ENCODE data around the gene TRMT112. TPM values are rescaled to one million over a fixed set of nuclear protein-coding genes. Genes with fewer than 3 reads are reported as not detected.

TRMT112 gene
- total RNA-seq, 1 donor from 2014 or later, result 587 TPM

- DNase-seq (ENCODE audit: low read depth), result no peak
- FAIRE-seq, result no peak
- H3K27me3 ChIP-seq (ENCODE audit: control insufficient read depth, insufficient read depth, low read length), result no peaks in the 10 kb centered on the region
- H3K36me3 ChIP-seq (ENCODE audit: control insufficient read depth, insufficient read depth, low read length), result peaks cover 19% of the 10 kb centered on the region
- TF ChIP-seq CTCF (IDR thresholded peaks at IDR 0.05; ENCODE audit: insufficient read depth, low read length, severe bottlenecking), result no peak
- H3K4me3 ChIP-seq (ENCODE audit: low read depth, low read length), result no peak overlapping the region
Observed at GRCh38 chr11:64357446-64357845, 40.1 kb upstream of the TRMT112 start.

- peak; percentile 57 for TF ChIP-seq CTCF (IDR thresholded peaks at IDR 0.05; ENCODE audit: insufficient read depth, low read length, severe bottlenecking)
- FAIRE-seq (peak; percentile 13), DNase-seq (ENCODE audit: low read depth) (peak; percentile 46)
- H3K4me3 ChIP-seq (ENCODE audit: low read depth, low read length), result no peak overlapping the region
- no peaks in the 10 kb centered on the region for H3K27me3 ChIP-seq (ENCODE audit: control insufficient read depth, insufficient read depth, low read length)
- H3K36me3 ChIP-seq (ENCODE audit: control insufficient read depth, insufficient read depth, low read length), result peaks cover 15% of the 10 kb centered on the region
Observed at GRCh38 chr11:64356498-64357411, 39.4 kb upstream of the TRMT112 start.

GRCh38 chr11:64355078-64355940, 38.0 kb upstream of the TRMT112 start:
- Histone ChIP-seq H3K27me3 (ENCODE audit: control insufficient read depth, insufficient read depth, low read length) (no peaks in the 10 kb centered on the region), H3K4me3 (ENCODE audit: low read depth, low read length) (peak overlapping the region; percentile 12), H3K36me3 (ENCODE audit: control insufficient read depth, insufficient read depth, low read length) (peaks cover 1% of the 10 kb centered on the region)
- DNase-seq (ENCODE audit: low read depth), result peak; percentile 60
- peak; percentile 83 for TF ChIP-seq CTCF (IDR thresholded peaks at IDR 0.05; ENCODE audit: insufficient read depth, low read length, severe bottlenecking)
- FAIRE-seq, result no peak

GRCh38 chr11:64353715-64354506, 36.6 kb upstream of the TRMT112 start:
- H3K27me3 ChIP-seq (ENCODE audit: control insufficient read depth, insufficient read depth, low read length), result no peaks in the 10 kb centered on the region
- TF ChIP-seq CTCF (IDR thresholded peaks at IDR 0.05; ENCODE audit: insufficient read depth, low read length, severe bottlenecking), result no peak
- no peak overlapping the region for H3K4me3 ChIP-seq (ENCODE audit: low read depth, low read length)
- DNase-seq (ENCODE audit: low read depth), result no peak
- FAIRE-seq, result no peak
- no peaks in the 10 kb centered on the region for H3K36me3 ChIP-seq (ENCODE audit: control insufficient read depth, insufficient read depth, low read length)

- TF ChIP-seq CTCF (IDR thresholded peaks at IDR 0.05; ENCODE audit: insufficient read depth, low read length, severe bottlenecking), result no peak
- FAIRE-seq (no peak), DNase-seq (ENCODE audit: low read depth) (no peak)
- Histone ChIP-seq H3K27me3 (ENCODE audit: control insufficient read depth, insufficient read depth, low read length) (no peaks in the 10 kb centered on the region), H3K4me3 (ENCODE audit: low read depth, low read length) (no peak overlapping the region), H3K36me3 (ENCODE audit: control insufficient read depth, insufficient read depth, low read length) (no peaks in the 10 kb centered on the region)
Observed at GRCh38 chr11:64352995-64353714, 35.8 kb upstream of the TRMT112 start.

Measured in bronchial epithelial cell (primary cell).